HFFc6 (cell line): ENCODE results near the gene YLPM1. TPM values are rescaled to one million over a fixed set of nuclear protein-coding genes. Genes with fewer than 3 reads are reported as not detected.

ENCODE experiments used
- DNase-seq: peaks from one replicate; pipeline ENCODE4 v3.0.0-alpha.2; 2018
- H3K27ac Mint-ChIP-seq: 2 replicates; pipeline ENCODE4 v1.8.0; 2020; ENCODE audit warnings: mild to moderate bottlenecking, mixed read lengths
- H3K27me3 Mint-ChIP-seq: 2 replicates; pipeline ENCODE4 v1.8.0; 2021; ENCODE audit warnings: mild to moderate bottlenecking, moderate library complexity, mixed read lengths; ENCODE audit not compliant: insufficient read depth
- H3K36me3 Mint-ChIP-seq: 2 replicates; pipeline ENCODE4 v1.8.0; 2021; ENCODE audit warnings: low read depth, mixed read lengths
- H3K4me1 Mint-ChIP-seq: 2 replicates; pipeline ENCODE4 v1.8.0; 2020; ENCODE audit warnings: low read depth, mixed read lengths
- H3K4me3 Mint-ChIP-seq: 2 replicates; pipeline ENCODE4 v1.8.0; 2020; ENCODE audit warnings: mild to moderate bottlenecking, moderate library complexity, mixed read lengths
- H3K9me3 Mint-ChIP-seq: 2 replicates; pipeline ENCODE4 v1.8.0; 2020; ENCODE audit warnings: mild to moderate bottlenecking, mixed read lengths
- CTCF ChIP-seq: fragments of 200-600 bp; sonication (generic); IDR thresholded peaks from 2 replicates; pipeline ENCODE4 v1.5.0; 2021; ENCODE audit warnings: antibody characterized with exemption, mild to moderate bottlenecking
- total RNA-seq, 6 experiments: library from RNA; stranded (reverse); fragmentation: NEBNext Ultra II Directional; extraction: Animal tissue kit (Norgen Biotek cat#: 25700); gene quantifications; 2 replicates in 1 of 6; 3 replicates in 5 of 6; pipeline ENCODE4 v1.2.3, GENCODE V29; 2021

The YLPM1 gene
- total RNA-seq, 6 experiments from 2014 or later = 46.0 to 50.8 (median 48.6) TPM

- H3K27ac Mint-ChIP-seq = no peak overlapping the region
- H3K27me3 Mint-ChIP-seq = peaks cover 6% of the 10 kb centered on the region
- no peaks in the 10 kb centered on the region for H3K9me3 Mint-ChIP-seq
- H3K4me1 Mint-ChIP-seq = peaks cover 14% of the 10 kb centered on the region
- no peak overlapping the region for H3K4me3 Mint-ChIP-seq
- no peaks in the 10 kb centered on the region for H3K36me3 Mint-ChIP-seq
- no peak for TF ChIP-seq CTCF
- no peak for DNase-seq
Measured at GRCh38 chr14:74864198-74864597, 101.1 kb downstream of the YLPM1 start.

GRCh38 chr14:74865156-74865555 is 102.0 kb downstream of the YLPM1 start:
- DNase-seq = no peak
- no peak overlapping the region for H3K4me3 Mint-ChIP-seq
- H3K9me3 Mint-ChIP-seq = no peaks in the 10 kb centered on the region
- peaks cover 6% of the 10 kb centered on the region for H3K27me3 Mint-ChIP-seq
- H3K36me3 Mint-ChIP-seq = no peaks in the 10 kb centered on the region
- no peak for TF ChIP-seq CTCF
- peaks cover 14% of the 10 kb centered on the region for H3K4me1 Mint-ChIP-seq
- H3K27ac Mint-ChIP-seq = no peak overlapping the region

GRCh38 chr14:74866708-74867389 is 103.7 kb downstream of the YLPM1 start:
- Mint-ChIP-seq H3K4me1 (peaks cover 9% of the 10 kb centered on the region), H3K27me3 (peaks cover 6% of the 10 kb centered on the region)
- DNase-seq = no peak

GRCh38 chr14:74867673-74868072 is 104.6 kb downstream of the YLPM1 start:
- no peaks in the 10 kb centered on the region for H3K36me3 Mint-ChIP-seq
- peaks cover 9% of the 10 kb centered on the region for H3K4me1 Mint-ChIP-seq
- no peak for TF ChIP-seq CTCF
- H3K4me3 Mint-ChIP-seq = no peak overlapping the region
- DNase-seq = no peak
- H3K27me3 Mint-ChIP-seq = peaks cover 6% of the 10 kb centered on the region
- no peaks in the 10 kb centered on the region for H3K9me3 Mint-ChIP-seq
- no peak overlapping the region for H3K27ac Mint-ChIP-seq

More at GRCh38 chr14:74866708-74867389, 103.7 kb downstream of the YLPM1 start:
- TF ChIP-seq CTCF = no peak
- Mint-ChIP-seq H3K9me3 (no peaks in the 10 kb centered on the region), H3K4me3 (no peak overlapping the region), H3K27ac (no peak overlapping the region), H3K36me3 (no peaks in the 10 kb centered on the region)

GRCh38 chr14:74868739-74869138 is 105.6 kb downstream of the YLPM1 start:
- peaks cover 6% of the 10 kb centered on the region for H3K27me3 Mint-ChIP-seq
- peaks cover 9% of the 10 kb centered on the region for H3K4me1 Mint-ChIP-seq
- H3K9me3 Mint-ChIP-seq = no peaks in the 10 kb centered on the region
- H3K27ac Mint-ChIP-seq = no peak overlapping the region
- no peak overlapping the region for H3K4me3 Mint-ChIP-seq
- no peak for DNase-seq
- no peaks in the 10 kb centered on the region for H3K36me3 Mint-ChIP-seq
- TF ChIP-seq CTCF = no peak
